ENCODE measurements around the gene EXOG. TPM values are rescaled to one million over a fixed set of nuclear protein-coding genes. Genes with fewer than 3 reads are reported as not detected.

Gene EXOG
- polyA plus RNA-seq, 1 donor (not counting 4 experiments of a cell fraction or from before 2014, with no cell fraction given): 10.3 TPM

DNA sequence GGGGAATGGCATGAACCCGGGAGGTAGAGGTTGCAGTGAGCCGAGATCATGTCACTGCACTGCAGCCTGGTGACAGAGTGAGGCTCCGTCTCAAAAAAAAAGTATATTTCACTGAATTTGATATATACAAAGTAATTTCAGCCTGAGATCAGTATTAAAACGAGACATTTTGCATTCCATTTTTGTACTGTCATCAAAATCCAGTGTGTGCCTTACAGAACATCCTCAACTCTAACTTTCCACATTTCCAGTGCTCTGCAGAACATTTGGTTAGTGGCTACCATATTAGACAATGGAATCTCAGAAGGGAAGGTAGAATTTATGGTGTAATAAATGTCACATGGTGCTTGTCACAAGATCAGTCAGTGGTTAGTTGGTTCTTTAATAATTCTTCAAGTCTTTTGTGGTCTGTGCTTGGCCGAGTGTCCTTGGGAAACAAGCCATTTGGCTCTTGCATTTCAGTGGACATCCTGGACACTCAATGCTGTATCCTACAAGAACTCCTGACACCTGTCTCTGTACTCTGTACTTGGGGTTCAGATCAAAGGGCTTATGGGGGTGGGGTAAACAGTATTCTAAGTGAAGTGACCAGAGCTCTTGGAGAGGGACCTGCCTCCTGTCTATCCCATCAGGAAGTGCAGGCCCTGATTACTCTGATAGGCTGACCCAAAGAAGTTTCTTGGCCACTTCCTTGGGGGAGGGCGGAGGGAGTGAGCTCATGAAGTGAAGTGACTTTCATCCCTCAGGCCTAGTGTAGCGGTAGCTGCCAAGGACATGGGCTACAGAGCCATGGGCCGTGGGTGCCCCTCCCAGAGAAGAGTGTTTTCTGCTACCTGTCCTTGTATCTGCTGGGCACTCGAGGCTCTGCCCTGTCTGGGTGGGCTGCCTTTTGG, 38.8 kb upstream of the EXOG start:
- no peak for TF ChIP-seq EZH2 (IDR thresholded peaks at IDR 0.05; ENCODE audit: low read length)
- TF ChIP-seq, protein P1, sequence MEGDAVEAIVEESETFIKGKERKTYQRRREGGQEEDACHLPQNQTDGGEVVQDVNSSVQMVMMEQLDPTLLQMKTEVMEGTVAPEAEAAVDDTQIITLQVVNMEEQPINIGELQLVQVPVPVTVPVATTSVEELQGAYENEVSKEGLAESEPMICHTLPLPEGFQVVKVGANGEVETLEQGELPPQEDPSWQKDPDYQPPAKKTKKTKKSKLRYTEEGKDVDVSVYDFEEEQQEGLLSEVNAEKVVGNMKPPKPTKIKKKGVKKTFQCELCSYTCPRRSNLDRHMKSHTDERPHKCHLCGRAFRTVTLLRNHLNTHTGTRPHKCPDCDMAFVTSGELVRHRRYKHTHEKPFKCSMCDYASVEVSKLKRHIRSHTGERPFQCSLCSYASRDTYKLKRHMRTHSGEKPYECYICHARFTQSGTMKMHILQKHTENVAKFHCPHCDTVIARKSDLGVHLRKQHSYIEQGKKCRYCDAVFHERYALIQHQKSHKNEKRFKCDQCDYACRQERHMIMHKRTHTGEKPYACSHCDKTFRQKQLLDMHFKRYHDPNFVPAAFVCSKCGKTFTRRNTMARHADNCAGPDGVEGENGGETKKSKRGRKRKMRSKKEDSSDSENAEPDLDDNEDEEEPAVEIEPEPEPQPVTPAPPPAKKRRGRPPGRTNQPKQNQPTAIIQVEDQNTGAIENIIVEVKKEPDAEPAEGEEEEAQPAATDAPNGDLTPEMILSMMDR (optimal IDR thresholded peaks at IDR 0.05 in 1 of 3, IDR thresholded peaks at IDR 0.05 in 1 of 3, conservative IDR thresholded peaks at IDR 0.05 in 1 of 3; ENCODE audit: extremely low read depth in 1 of 3, insufficient read depth in 2 of 3, low read length in 3 of 3): no peak
- no peaks in the 10 kb centered on the region for H4K20me1 ChIP-seq (ENCODE audit: control insufficient read depth, extremely low read depth, insufficient read depth, low read length)
- no peaks in the 10 kb centered on the region for H3K9me1 ChIP-seq (ENCODE audit: control insufficient read depth, extremely low read depth, insufficient read depth, low read length)
- no peak overlapping the region for H3K4me3 ChIP-seq (ENCODE audit: control insufficient read depth in 2 of 3, extremely low read depth in 1 of 3, insufficient read depth in 2 of 3, low read depth in 1 of 3, low read length in 3 of 3)
- H3K27ac ChIP-seq (ENCODE audit: control insufficient read depth, insufficient read depth, low read length): no peak overlapping the region
- H3K9me3 ChIP-seq (ENCODE audit: control insufficient read depth, low read depth, low read length): no peaks in the 10 kb centered on the region
- H3K4me1 ChIP-seq (ENCODE audit: control insufficient read depth, extremely low read depth, insufficient read depth, low read length): peaks cover 3% of the 10 kb centered on the region
- DNase-seq (ENCODE audit: low read depth, low spot score) (no peak), FAIRE-seq (no peak)
- no peaks in the 10 kb centered on the region for H3K36me3 ChIP-seq (ENCODE audit: control insufficient read depth in 2 of 2, extremely low read depth in 1 of 2, insufficient read depth in 2 of 2, low read length in 2 of 2)
- no peaks in the 10 kb centered on the region for H3K79me2 ChIP-seq (ENCODE audit: control insufficient read depth, insufficient read depth, low read length)
- no peak overlapping the region for H2AFZ ChIP-seq (ENCODE audit: control insufficient read depth, low read length)
- dilution Hi-C loops (cut with MboI; ENCODE audit: extremely low pct_ligation_motif_present, low sequenced_read_pairs): no loop called here
- no peaks in the 10 kb centered on the region for H3K27me3 ChIP-seq (ENCODE audit: control insufficient read depth, extremely low read depth, insufficient read depth, low read length)
- no peak overlapping the region for H3K4me2 ChIP-seq (ENCODE audit: control insufficient read depth, extremely low read depth, insufficient read depth, low read depth, low read length)
- no peak overlapping the region for H3K9ac ChIP-seq (ENCODE audit: control insufficient read depth, extremely low read depth, insufficient read depth, low read length)

DNA sequence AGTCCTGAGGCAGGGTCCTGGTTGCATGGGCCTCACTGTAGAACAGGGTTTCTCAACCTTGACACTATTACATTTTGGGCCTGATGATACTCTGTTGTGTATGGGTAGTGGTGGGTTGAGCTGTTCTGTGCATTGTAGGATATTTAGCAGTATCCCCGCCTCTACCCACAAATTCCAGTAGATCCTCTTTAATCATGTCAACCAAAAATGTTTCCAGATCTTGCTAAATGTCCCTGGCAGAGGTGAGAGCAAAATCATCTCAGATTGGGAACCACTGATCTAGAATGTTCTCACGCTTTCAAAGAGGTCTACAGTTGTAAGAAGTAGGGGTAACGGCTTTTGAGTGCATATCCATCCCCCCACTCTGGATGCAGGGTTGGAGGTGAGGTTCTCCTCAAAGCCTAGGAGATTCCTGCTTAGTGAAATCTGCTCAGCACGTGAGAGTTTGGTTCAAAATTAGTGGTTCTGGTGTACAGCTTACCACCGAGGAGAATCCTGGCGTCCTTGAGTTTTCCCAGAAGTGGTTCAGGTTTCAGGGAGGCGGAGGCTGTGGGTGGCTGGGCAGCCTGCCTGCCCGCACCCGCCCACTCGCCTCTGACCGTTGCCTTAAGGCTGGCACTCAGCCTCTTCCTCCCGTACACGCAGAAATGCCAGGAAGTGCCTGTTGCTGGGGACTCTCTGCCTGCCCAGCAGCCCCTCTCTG, 37.2 kb upstream of the EXOG start:
- Histone ChIP-seq H3K27me3 (ENCODE audit: control insufficient read depth, extremely low read depth, insufficient read depth, low read length) (no peaks in the 10 kb centered on the region), H3K79me2 (ENCODE audit: control insufficient read depth, insufficient read depth, low read length) (no peaks in the 10 kb centered on the region), H3K27ac (ENCODE audit: control insufficient read depth, insufficient read depth, low read length) (no peak overlapping the region), H3K9me1 (ENCODE audit: control insufficient read depth, extremely low read depth, insufficient read depth, low read length) (no peaks in the 10 kb centered on the region), H3K9me3 (ENCODE audit: control insufficient read depth, low read depth, low read length) (no peaks in the 10 kb centered on the region), H3K4me1 (ENCODE audit: control insufficient read depth, extremely low read depth, insufficient read depth, low read length) (no peaks in the 10 kb centered on the region), H3K4me2 (ENCODE audit: control insufficient read depth, extremely low read depth, insufficient read depth, low read depth, low read length) (no peak overlapping the region), H3K9ac (ENCODE audit: control insufficient read depth, extremely low read depth, insufficient read depth, low read length) (no peak overlapping the region), H2AFZ (ENCODE audit: control insufficient read depth, low read length) (no peak overlapping the region), H4K20me1 (ENCODE audit: control insufficient read depth, extremely low read depth, insufficient read depth, low read length) (no peaks in the 10 kb centered on the region), H3K36me3 (ENCODE audit: control insufficient read depth in 2 of 2, extremely low read depth in 1 of 2, insufficient read depth in 2 of 2, low read length in 2 of 2) (no peaks in the 10 kb centered on the region), H3K4me3 (ENCODE audit: control insufficient read depth in 2 of 3, extremely low read depth in 1 of 3, insufficient read depth in 2 of 3, low read depth in 1 of 3, low read length in 3 of 3) (no peak overlapping the region)
- DNase-seq (ENCODE audit: low read depth, low spot score): no peak
- dilution Hi-C loops (cut with MboI; ENCODE audit: extremely low pct_ligation_motif_present, low sequenced_read_pairs): no loop called here
- no peak for FAIRE-seq
- TF ChIP-seq, protein P1 (optimal IDR thresholded peaks at IDR 0.05 in 1 of 3, IDR thresholded peaks at IDR 0.05 in 1 of 3, conservative IDR thresholded peaks at IDR 0.05 in 1 of 3; ENCODE audit: extremely low read depth in 1 of 3, insufficient read depth in 2 of 3, low read length in 3 of 3): no peak
- TF ChIP-seq EZH2 (IDR thresholded peaks at IDR 0.05; ENCODE audit: low read length): no peak
